HFF-Myc (cell line): ENCODE results near the gene CDH23.

Experiments
- DNase-seq: peaks from one replicate; pipeline ENCODE4 v3.0.0-alpha.2; 2011; ENCODE audit warnings: low read depth; ENCODE audit errors: extremely low read depth
- H3K4me3 ChIP-seq: replicated peaks from 2 replicates; pipeline ENCODE4 v1.5.1; 2011; ENCODE audit warnings: low read depth, mild to moderate bottlenecking, control low read depth, low read length
- CTCF ChIP-seq: IDR thresholded peaks from 2 replicates; pipeline ENCODE4 v1.5.1; 2012; ENCODE audit warnings: mild to moderate bottlenecking, low read depth, low read length, control low read depth; ENCODE audit errors: missing control alignments

The CDH23 gene

GRCh38 chr10:71823356-71823755, 426.6 kb downstream of the CDH23 start:
- no peak overlapping the region for H3K4me3 ChIP-seq
- no peak for DNase-seq
- no peak for TF ChIP-seq CTCF

- H3K4me3 ChIP-seq, result no peak overlapping the region
- no peak for TF ChIP-seq CTCF
- no peak for DNase-seq
Measured at GRCh38 chr10:71824333-71824732, 427.6 kb downstream of the CDH23 start.

- no peak for DNase-seq
- TF ChIP-seq CTCF, result no peak
- no peak overlapping the region for H3K4me3 ChIP-seq
Measured at GRCh38 chr10:71825217-71825616, 428.5 kb downstream of the CDH23 start.

GRCh38 chr10:71827852-71828251, 431.1 kb downstream of the CDH23 start:
- TF ChIP-seq CTCF, result no peak
- DNase-seq, result no peak

GRCh38 chr10:71828702-71829101, 432.0 kb downstream of the CDH23 start:
- TF ChIP-seq CTCF, result no peak
- H3K4me3 ChIP-seq, result no peak overlapping the region
- no peak for DNase-seq

More at GRCh38 chr10:71827852-71828251, 431.1 kb downstream of the CDH23 start:
- no peak overlapping the region for H3K4me3 ChIP-seq

- no peak for TF ChIP-seq CTCF
- no peak overlapping the region for H3K4me3 ChIP-seq
- no peak for DNase-seq
Measured at GRCh38 chr10:71829171-71829570, 432.5 kb downstream of the CDH23 start.

GRCh38 chr10:71829896-71830295, 433.2 kb downstream of the CDH23 start:
- no peak for DNase-seq
- no peak overlapping the region for H3K4me3 ChIP-seq
- no peak for TF ChIP-seq CTCF
